NCI-H526 (cell line): ENCODE measurements around the gene OR51F1.
"Not testable (repeated sequence)": the region's sequence is repeated elsewhere in the genome, so short reads cannot be mapped to it uniquely, and the experiment has no call there.

ENCODE experiments used
- DNase-seq, 2 experiments: peaks; one replicate each; lab custom pipeline; 2025; lab: John Stamatoyannopoulos, UW

The OR51F1 gene, protein sequence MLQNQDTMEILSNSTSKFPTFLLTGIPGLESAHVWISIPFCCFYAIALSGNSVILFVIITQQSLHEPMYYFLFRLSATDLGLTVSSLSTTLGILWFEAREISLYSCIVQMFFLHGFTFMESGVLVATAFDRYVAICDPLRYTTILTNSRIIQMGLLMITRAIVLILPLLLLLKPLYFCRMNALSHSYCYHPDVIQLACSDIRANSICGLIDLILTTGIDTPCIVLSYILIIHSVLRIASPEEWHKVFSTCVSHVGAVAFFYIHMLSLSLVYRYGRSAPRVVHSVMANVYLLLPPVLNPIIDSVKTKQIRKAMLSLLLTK

DNA sequence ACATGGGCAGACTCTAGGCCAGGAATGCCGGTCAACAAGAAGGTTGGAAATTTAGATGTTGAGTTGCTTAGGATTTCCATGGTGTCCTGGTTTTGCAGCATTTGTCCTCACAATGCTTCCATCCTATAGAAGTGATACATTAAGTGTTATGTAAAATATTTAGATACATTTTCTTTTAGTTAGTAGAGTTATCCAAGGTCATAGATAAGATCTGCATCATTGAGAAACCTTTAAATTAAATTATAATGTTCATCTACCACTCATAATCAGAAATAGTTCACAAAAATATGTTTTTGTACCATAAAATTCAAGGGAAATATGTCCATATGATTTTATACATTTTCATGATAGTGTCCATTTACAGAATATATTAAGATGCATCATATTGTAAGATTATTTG is at the start of gene OR51F1:
TSS of gene OR51F1 (minus strand) at position 101 of the 400 bp plus-strand sequence. CDS start at position 101, 0 bp downstream.
- no peak for DNase-seq

DNA sequence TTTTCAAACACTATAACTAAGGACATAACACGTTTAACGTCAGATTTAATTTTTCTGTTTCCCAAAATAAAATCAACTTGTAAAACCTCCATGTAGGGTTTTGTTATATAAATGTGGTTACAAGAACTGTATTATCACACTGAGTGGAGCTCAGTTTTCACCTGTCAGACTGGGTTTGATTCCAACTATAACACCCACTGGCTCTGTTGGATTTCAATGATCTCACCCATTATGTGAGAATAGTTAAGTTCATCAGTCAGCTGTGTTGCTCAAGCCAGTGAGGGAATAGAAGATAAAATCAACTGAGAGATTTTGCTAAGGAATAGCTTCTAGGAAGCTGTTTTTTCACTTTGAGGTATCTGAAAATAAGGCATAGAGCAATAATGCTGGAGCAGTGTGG is 39.5 kb upstream of the OR51F1 start:
- DNase-seq: no peak

GRCh38 chr11:4808476-4808875 is 38.7 kb upstream of the OR51F1 start:
- DNase-seq: no peak

- no peak for DNase-seq
Measured at GRCh38 chr11:4804280-4804679, 34.5 kb upstream of the OR51F1 start, which contains the start of gene OR52R1. Gene OR52R1, minus strand, starts transcription at chr11:4804380. Its CDS starts 0 bp downstream, at chr11:4804380.

DNA sequence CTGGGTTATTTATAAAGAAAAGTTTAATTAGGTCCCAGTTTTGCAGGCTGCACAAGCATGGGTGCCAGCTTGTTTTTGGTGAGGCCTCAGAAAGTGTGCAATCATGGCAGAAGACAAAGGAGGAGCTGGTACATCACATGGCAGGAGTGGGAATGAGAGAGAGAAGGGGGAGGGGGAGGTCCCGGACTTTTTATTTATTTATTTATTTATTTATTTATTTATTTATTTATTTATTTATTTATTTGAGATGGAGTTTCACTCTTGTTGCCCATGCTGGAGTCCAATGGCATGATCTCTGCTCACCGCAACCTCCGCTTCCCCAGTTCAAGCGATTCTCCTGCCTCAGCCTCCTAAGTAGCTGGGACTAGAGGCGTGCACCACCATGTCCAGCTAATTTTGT is 31.6 kb upstream of the OR51F1 start:
- not testable (repeated sequence) for DNase-seq

DNA sequence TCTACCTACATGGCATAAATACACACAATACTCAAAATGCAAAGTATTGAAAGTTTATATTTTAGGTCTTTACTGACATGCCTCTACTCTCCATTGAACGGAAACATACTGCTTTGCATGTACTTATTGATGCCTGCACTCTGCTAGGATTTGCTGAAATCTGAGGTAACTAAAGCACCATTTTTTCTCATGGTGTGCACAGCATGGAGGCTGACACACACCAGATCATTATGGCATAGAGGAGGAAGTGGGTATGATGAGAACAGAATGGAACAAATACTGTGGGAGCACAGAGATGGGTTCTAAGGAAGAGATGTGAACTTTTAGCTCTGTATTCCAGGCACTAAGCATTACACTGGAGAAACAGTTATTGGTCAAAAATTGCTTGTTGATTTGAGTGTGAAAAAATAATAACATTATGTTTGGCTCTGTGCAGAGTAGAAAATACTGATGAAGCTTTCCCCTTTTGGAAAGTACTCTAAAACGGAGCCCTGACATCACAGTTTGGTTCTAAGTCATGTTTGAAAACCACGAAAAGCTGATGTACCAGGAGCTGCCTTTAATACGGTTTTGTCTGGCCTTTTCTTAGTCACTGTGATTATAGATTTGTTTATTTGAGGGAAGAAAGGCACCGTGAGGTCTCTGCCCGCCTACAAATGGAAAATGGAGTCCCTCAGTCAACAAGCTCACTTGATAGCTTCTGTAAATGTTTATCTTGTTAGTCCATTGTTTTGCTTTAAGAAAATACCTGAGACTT is 28.9 kb upstream of the OR51F1 start:
- no peak for DNase-seq

DNA sequence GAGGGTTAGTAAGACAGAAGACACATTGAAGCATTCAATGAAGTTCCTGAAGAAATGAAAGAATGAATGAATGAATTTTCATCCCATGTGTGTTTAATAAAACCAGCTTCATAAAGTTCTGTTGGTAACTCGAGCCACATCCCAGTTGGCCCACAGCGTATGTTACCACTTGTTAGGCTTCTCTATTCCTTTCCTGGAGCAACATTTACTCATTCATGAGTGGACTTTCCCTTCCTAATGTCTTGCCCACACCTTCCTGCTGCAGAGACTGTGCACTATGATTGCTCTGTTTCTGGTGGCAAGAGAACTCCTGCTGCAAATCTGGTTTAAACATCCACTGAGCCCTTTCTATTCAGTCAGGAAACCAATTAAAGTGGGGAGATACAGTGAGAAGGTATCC is 27.5 kb upstream of the OR51F1 start:
- DNase-seq: no peak

- no peak for DNase-seq
Measured at GRCh38 chr11:4782454-4782853, 12.7 kb upstream of the OR51F1 start.

- DNase-seq: no peak
Measured at GRCh38 chr11:4768094-4768493, 1.6 kb downstream of the OR51F1 start.

GRCh38 chr11:4766420-4767043 is 3.2 kb downstream of the OR51F1 start:
- no peak for DNase-seq

DNA sequence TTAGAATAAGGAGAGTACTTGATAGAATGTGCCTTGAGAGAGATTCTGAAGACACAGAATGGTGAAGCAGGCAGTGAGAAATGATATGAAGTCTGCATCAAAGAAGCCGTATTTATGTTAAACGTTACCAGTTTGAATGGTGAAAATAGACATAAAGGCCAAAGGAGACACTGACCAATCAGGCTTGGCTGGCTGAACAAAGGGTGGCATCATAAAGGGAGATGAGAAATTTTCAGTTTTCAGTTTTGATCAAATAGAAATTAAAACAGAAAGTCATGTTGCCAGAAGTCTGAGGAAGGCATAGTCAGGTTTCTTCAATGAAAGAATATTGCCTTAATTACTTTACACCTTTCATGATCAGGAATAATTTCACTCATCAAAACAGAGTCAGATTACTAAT is 6.6 kb downstream of the OR51F1 start:
- DNase-seq: no peak

GRCh38 chr11:4751201-4751600 is 18.5 kb downstream of the OR51F1 start:
- no peak for DNase-seq

DNA sequence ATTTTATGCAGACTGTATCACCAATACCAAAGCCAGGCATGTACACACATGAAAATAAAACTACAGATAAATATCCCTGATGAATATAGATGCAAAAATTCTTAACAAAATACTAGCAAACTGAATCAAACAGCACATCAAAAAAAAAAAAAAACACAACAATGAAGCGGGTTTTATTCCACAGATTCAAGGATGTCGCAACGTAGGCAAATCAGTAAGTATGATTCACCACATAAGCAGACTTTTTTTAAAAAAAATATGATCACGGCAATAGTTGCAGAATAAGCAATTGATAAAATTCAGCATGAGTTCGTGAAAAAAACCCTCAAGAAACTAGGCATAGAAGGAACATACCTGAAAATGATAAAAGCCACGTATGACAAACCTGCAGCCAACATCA is 21.3 kb downstream of the OR51F1 start:
- DNase-seq: no peak

DNA sequence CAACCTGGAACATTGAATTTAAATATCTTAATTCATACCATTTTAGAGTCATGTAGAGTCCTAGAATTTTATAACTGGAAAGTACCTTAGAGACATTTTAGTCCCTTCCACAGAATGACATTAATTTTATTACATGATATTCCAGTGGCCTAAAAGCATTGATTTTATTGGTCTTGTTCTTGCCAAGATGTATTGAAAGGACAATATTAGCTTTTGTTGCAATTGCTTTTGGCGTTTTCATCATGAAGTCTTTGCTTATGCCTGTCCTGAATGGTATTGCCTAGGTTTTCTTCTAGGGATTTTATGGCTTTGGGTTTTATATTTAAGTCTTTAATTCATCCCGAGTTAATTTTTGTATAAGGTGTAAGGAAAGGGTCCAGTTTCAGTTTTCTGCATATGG is 29.0 kb downstream of the OR51F1 start:
- no peak for DNase-seq

GRCh38 chr11:4727171-4727570 is 42.6 kb downstream of the OR51F1 start:
- DNase-seq: no peak

- DNase-seq: peak in 1 of 2 experiments; percentile 9
Measured at GRCh38 chr11:4722616-4723534, 46.9 kb downstream of the OR51F1 start.
